Left lobe of liver (tissue), 2 donors: ENCODE data around the gene MFAP1. TPM values are rescaled to one million over a fixed set of nuclear protein-coding genes. Genes with fewer than 3 reads are reported as not detected.

Experiments
- ATAC-seq: fragments of 200-7000 bp; cut with Tn5 transposase; one replicate; pipeline ENCODE4 v1.9.1; 2020; ENCODE audit warnings: mild to moderate bottlenecking, moderate library complexity
- DNase-seq: peaks from one replicate; pipeline ENCODE4 v3.0.0-alpha.2; 2020; ENCODE audit warnings: low spot score
- total RNA-seq: library from RNA; stranded (reverse); gene quantifications from one replicate; pipeline ENCODE4 v1.2.1, GENCODE V29; 2021
- donor health status: DM: no; HTN: no; CAD: no; lungs with moderate emphysema.
- donor health status: DM: no; HTN: yes; CAD: no.

The MFAP1 gene
- total RNA-seq, 1 donor from 2014 or later, result 7.0 TPM

- peak; percentile 72 for ATAC-seq
- peak; percentile 87 for DNase-seq
These were observed 47.1 kb downstream of the MFAP1 start for GRCh38 chr15:43777267-43777914.

- DNase-seq (peak; percentile 86), ATAC-seq (peak; percentile 85)
These were observed 47.7 kb downstream of the MFAP1 start, which contains the start of gene ELL3 for GRCh38 chr15:43776718-43777266. TSS of gene ELL3 (minus strand) at chr15:43776966. CDS start at chr15:43776901, 65 bp downstream.

- peak; percentile 19 for ATAC-seq
These were observed 48.3 kb downstream of the MFAP1 start for GRCh38 chr15:43776101-43776717.

GRCh38 chr15:43775411-43775965 is 49.0 kb downstream of the MFAP1 start:
- DNase-seq (peak; percentile 78), ATAC-seq (peak; percentile 58)

More at GRCh38 chr15:43776101-43776717, 48.3 kb downstream of the MFAP1 start:
- no peak for DNase-seq

- no peak for ATAC-seq
- no peak for DNase-seq
These were observed 50.4 kb downstream of the MFAP1 start for GRCh38 chr15:43774062-43774461.

- DNase-seq (no peak), ATAC-seq (no peak)
These were observed 51.9 kb downstream of the MFAP1 start for GRCh38 chr15:43772624-43773023.

GRCh38 chr15:43771816-43772215 is 52.7 kb downstream of the MFAP1 start:
- ATAC-seq (no peak), DNase-seq (no peak)

- no peak for DNase-seq
- peak; percentile 75 for ATAC-seq
These were observed 54.8 kb downstream of the MFAP1 start for GRCh38 chr15:43769584-43770228.

GRCh38 chr15:43763819-43764446 is 60.6 kb downstream of the MFAP1 start:
- DNase-seq (no peak), ATAC-seq (no peak)

GRCh38 chr15:43762824-43763223 is 61.7 kb downstream of the MFAP1 start:
- ATAC-seq (no peak), DNase-seq (no peak)

Other genes with a start within 250 kb of the MFAP1 start
- 20.6 TPM for gene PPIP5K1, start 234.5 kb downstream of the MFAP1 start, total RNA-seq
- gene CKMT1B, start 230.7 kb downstream of the MFAP1 start, total RNA-seq, result 0.55 TPM
- gene STRC, start 205.9 kb downstream of the MFAP1 start, total RNA-seq, result 0.53 TPM
- 1.8 TPM for gene CATSPER2, start 175.8 kb downstream of the MFAP1 start, total RNA-seq
- gene CKMT1A, start 130.8 kb downstream of the MFAP1 start, total RNA-seq, result not detected
- 425 TPM for gene PDIA3, start 78.3 kb downstream of the MFAP1 start, total RNA-seq
- gene ELL3, start 47.7 kb downstream of the MFAP1 start, total RNA-seq, result 2.4 TPM
- gene SERF2, start 32.4 kb downstream of the MFAP1 start, total RNA-seq, result 515 TPM
- gene SERINC4, start 24.5 kb downstream of the MFAP1 start, total RNA-seq, result 0.18 TPM
- 8.6 TPM for gene HYPK, start 24.1 kb downstream of the MFAP1 start, total RNA-seq
- gene WDR76, start 2.3 kb upstream of the MFAP1 start, total RNA-seq, result 0.86 TPM